DND-41 (cell line): ENCODE results near the gene FAM131C.

ENCODE experiments used
- EZH2 ChIP-seq: IDR thresholded peaks from 3 replicates; pipeline ENCODE4 v1.6.1; 2012; ENCODE audit warnings: borderline replicate concordance, low read depth, mild to moderate bottlenecking, moderate library complexity, low read length, inconsistent platforms; ENCODE audit not compliant: severe bottlenecking
- TF ChIP-seq, protein P1 (sequence below): IDR thresholded peaks from 2 replicates; pipeline ENCODE4 v1.5.1; 2012; ENCODE audit warnings: borderline replicate concordance, low read length, moderate library complexity, mild to moderate bottlenecking; ENCODE audit not compliant: poor library complexity, severe bottlenecking; ENCODE audit errors: extremely low read depth

DNA sequence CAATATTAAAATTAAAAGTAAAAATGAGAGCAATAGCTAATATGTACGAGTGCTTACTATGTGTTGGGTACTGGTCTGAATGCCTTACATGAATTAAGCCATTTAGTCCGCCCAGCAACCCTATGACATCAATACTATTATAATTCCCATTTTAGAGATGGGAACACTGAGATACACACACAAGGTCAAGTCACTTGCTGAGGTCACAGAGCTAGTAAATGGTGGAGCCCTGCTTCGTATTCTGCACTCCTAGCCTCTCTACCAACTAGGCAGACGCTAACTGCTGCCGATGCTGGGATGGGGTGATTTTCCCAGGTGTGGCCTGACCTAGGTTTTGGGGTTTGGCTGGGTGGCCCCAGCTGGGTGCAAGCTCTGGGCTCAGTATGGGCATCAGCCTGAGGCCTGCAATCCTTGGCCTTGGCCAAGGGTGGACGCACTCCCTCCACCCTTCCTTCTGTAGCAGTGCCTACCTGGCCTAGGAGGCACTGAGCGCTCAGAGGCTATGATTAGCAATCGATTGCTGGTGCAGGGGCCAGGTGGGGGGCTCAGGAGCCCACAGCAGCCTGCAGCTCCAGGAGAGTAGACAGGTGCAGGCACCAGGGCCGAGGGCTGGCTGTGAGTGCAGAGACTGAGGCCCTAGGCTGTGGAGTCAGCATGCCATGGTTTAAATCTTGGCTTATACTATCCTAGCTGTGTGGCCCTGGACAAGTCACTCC is 2.7 kb downstream of the FAM131C start:
- TF ChIP-seq, protein P1, sequence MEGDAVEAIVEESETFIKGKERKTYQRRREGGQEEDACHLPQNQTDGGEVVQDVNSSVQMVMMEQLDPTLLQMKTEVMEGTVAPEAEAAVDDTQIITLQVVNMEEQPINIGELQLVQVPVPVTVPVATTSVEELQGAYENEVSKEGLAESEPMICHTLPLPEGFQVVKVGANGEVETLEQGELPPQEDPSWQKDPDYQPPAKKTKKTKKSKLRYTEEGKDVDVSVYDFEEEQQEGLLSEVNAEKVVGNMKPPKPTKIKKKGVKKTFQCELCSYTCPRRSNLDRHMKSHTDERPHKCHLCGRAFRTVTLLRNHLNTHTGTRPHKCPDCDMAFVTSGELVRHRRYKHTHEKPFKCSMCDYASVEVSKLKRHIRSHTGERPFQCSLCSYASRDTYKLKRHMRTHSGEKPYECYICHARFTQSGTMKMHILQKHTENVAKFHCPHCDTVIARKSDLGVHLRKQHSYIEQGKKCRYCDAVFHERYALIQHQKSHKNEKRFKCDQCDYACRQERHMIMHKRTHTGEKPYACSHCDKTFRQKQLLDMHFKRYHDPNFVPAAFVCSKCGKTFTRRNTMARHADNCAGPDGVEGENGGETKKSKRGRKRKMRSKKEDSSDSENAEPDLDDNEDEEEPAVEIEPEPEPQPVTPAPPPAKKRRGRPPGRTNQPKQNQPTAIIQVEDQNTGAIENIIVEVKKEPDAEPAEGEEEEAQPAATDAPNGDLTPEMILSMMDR, result no peak
- no peak for TF ChIP-seq EZH2
